Cardiac fibroblast (primary cell): ENCODE data around the gene SELENOO.

ENCODE experiments used
- DNase-seq, 2 donors: peaks; one replicate each; pipeline versions ENCODE4 v3.0.0 to v3.0.0-alpha.2; 2010; ENCODE audit warnings: low read depth in 2 of 2
- H3K4me3 ChIP-seq, 2 donors: replicated peaks in 1 of 2; 1 replicate in 1 of 2; 2 replicates in 1 of 2; pipeline ENCODE4 v1.5.1; 2011; ENCODE audit warnings: low read depth in 2 of 2, low read length in 2 of 2, mild to moderate bottlenecking in 2 of 2, moderate library complexity in 1 of 2
- CTCF ChIP-seq: IDR thresholded peaks from one replicate; pipeline ENCODE4 v1.5.1; 2011; ENCODE audit warnings: low read depth, mild to moderate bottlenecking, low read length, inconsistent platforms

The SELENOO gene

GRCh38 chr22:50186761-50187523, 13.9 kb upstream of the SELENOO start:
- peak overlapping the region; percentile 70 to 72 for H3K4me3 ChIP-seq
- DNase-seq, result peak; percentile 29 to 35
- TF ChIP-seq CTCF, result no peak

GRCh38 chr22:50188356-50188755, 12.5 kb upstream of the SELENOO start:
- TF ChIP-seq CTCF, result no peak
- no peak for DNase-seq

GRCh38 chr22:50189184-50189848, 11.5 kb upstream of the SELENOO start:
- no peak overlapping the region for H3K4me3 ChIP-seq
- no peak for DNase-seq
- TF ChIP-seq CTCF, result no peak

More at GRCh38 chr22:50188356-50188755, 12.5 kb upstream of the SELENOO start:
- no peak overlapping the region for H3K4me3 ChIP-seq

- peak overlapping the region in 1 of 2 donors; percentile 38 for H3K4me3 ChIP-seq
- TF ChIP-seq CTCF, result no peak
- DNase-seq, result no peak
These were observed 11.0 kb upstream of the SELENOO start for GRCh38 chr22:50189849-50190181.

GRCh38 chr22:50190182-50190940, 10.4 kb upstream of the SELENOO start:
- peak; percentile 19 for TF ChIP-seq CTCF
- DNase-seq, result peak; percentile 57 to 68
- H3K4me3 ChIP-seq, result peak overlapping the region; percentile 38 to 44

- TF ChIP-seq CTCF, result no peak
- peak in 1 of 2 donors; percentile 32 for DNase-seq
- peak overlapping the region; percentile 38 to 44 for H3K4me3 ChIP-seq
These were observed 9.7 kb upstream of the SELENOO start for GRCh38 chr22:50190941-50191741.
